Natural killer cell (primary cell): ENCODE measurements around the gene C19orf81. TPM values are rescaled to one million over a fixed set of nuclear protein-coding genes. Genes with fewer than 3 reads are reported as not detected.

Experiments used
- ATAC-seq, 3 donors: fragments of 150-1000 bp in 2 of 3; fragments of 200-7000 bp in 1 of 3; cut with Tn5 transposase; 1 replicate in 1 of 3; 2 replicates in 2 of 3; pipeline ENCODE4 v1.10.0; 2021; ENCODE audit warnings: mild to moderate bottlenecking in 2 of 3, moderate library complexity in 2 of 3
- DNase-seq, 2 donors: peaks; one replicate each; pipeline versions ENCODE4 v3.0.0 to v3.0.0-alpha.2; 2013 to 2021; ENCODE audit warnings: mixed read lengths in 1 of 2
- H3K27ac ChIP-seq: one replicate; pipeline ENCODE4 v1.5.1; 2013; ENCODE audit warnings: mild to moderate bottlenecking, low read length
- H3K27me3 ChIP-seq: one replicate; pipeline ENCODE4 v1.6.1; 2013; ENCODE audit warnings: low read length; ENCODE audit not compliant: control insufficient read depth, insufficient read depth
- H3K36me3 ChIP-seq: one replicate; pipeline ENCODE4 v1.6.1; 2013; ENCODE audit warnings: low read length; ENCODE audit not compliant: control insufficient read depth, insufficient read depth
- H3K4me1 ChIP-seq: one replicate; pipeline ENCODE4 v1.6.1; 2013; ENCODE audit warnings: low read length; ENCODE audit not compliant: control insufficient read depth, insufficient read depth
- H3K4me3 ChIP-seq: one replicate; pipeline ENCODE4 v1.5.1; 2013; ENCODE audit warnings: low read length
- H3K9me3 ChIP-seq: one replicate; pipeline ENCODE4 v1.6.1; 2013; ENCODE audit warnings: low read length; ENCODE audit not compliant: control insufficient read depth, insufficient read depth
- H3K27ac Mint-ChIP-seq, 2 donors: one replicate each; pipeline ENCODE4 v1.8.0; 2022; ENCODE audit warnings: mild to moderate bottlenecking in 2 of 2, mixed read lengths in 2 of 2, moderate library complexity in 1 of 2
- H3K27me3 Mint-ChIP-seq, 2 donors: one replicate each; pipeline ENCODE4 v1.8.0; 2022; ENCODE audit warnings: low read depth in 2 of 2, mixed read lengths in 2 of 2
- H3K36me3 Mint-ChIP-seq: one replicate; pipeline ENCODE4 v1.8.0; 2022; ENCODE audit warnings: mixed read lengths
- H3K4me1 Mint-ChIP-seq, 2 donors: one replicate each; pipeline ENCODE4 v1.8.0; 2022; ENCODE audit warnings: mixed read lengths in 2 of 2
- H3K4me3 Mint-ChIP-seq: one replicate; pipeline ENCODE4 v1.8.0; 2022; ENCODE audit warnings: mild to moderate bottlenecking, moderate library complexity, mixed read lengths
- H3K9me3 Mint-ChIP-seq, 2 donors: one replicate each; pipeline ENCODE4 v1.8.0; 2022; ENCODE audit warnings: mixed read lengths in 2 of 2
- CTCF ChIP-seq: fragments of 200-600 bp; IDR thresholded peaks from one replicate; pipeline ENCODE4 v1.8.0; 2022; ENCODE audit warnings: antibody characterized with exemption
- WGBS: methylation state at CpG from one replicate; pipeline ENCODE4 v1.1.7; 2013; ENCODE audit warnings: missing lambda C conversion rate; ENCODE audit not compliant: insufficient coverage; 5-methylcytosine and 5-hydroxymethylcytosine counted together
- intact Hi-C: fragments of 100-400 bp; cut with micrococcal nuclease; formaldehyde crosslinking; loops from one replicate; pipeline ENCODE4 v1.14.2; 2022
- total RNA-seq, 4 donors: library from RNA; stranded (reverse); fragments of 120-200 nt in 1 of 4; gene quantifications; one replicate each; pipeline versions ENCODE4 v1.2.3 to v1.2.4, GENCODE V29; 2013 to 2022

Gene C19orf81
- total RNA-seq, 3 donors from 2014 or later (not counting 1 experiment from before 2014, with no cell fraction given), result not detected

GRCh38 chr19:50636317-50637085 is 12.7 kb upstream of the C19orf81 start:
- Histone ChIP-seq H3K9me3 (peaks cover 20% of the 10 kb centered on the region), H3K27me3 (peaks cover 10% of the 10 kb centered on the region), H3K36me3 (no peaks in the 10 kb centered on the region), H3K4me3 (no peak overlapping the region), H3K27ac (no peak overlapping the region), H3K4me1 (peaks cover 12% of the 10 kb centered on the region)
- H3K9me3 Mint-ChIP-seq, result peaks cover 0 to 6% of the 10 kb centered on the region in 2 donors
- DNase-seq (no peak), ATAC-seq (no peak)
- TF ChIP-seq CTCF, result no peak
- no peak overlapping the region for H3K4me3 Mint-ChIP-seq
- intact Hi-C loops, result no loop called here
- H3K27ac Mint-ChIP-seq, result no peak overlapping the region
- whole genome bisulfite sequencing, result 42% methylated on average over 4 of the region's 5 CpGs
- H3K36me3 Mint-ChIP-seq, result peaks cover 14% of the 10 kb centered on the region
- H3K4me1 Mint-ChIP-seq, result peaks cover 0 to 12% of the 10 kb centered on the region in 2 donors
- peaks cover 27 to 30% of the 10 kb centered on the region in 2 donors for H3K27me3 Mint-ChIP-seq

- Histone ChIP-seq H3K36me3 (no peaks in the 10 kb centered on the region), H3K4me1 (peaks cover 12% of the 10 kb centered on the region), H3K27me3 (peaks cover 13% of the 10 kb centered on the region), H3K4me3 (no peak overlapping the region), H3K27ac (no peak overlapping the region), H3K9me3 (peaks cover 20% of the 10 kb centered on the region)
- ATAC-seq (no peak), DNase-seq (no peak)
- Mint-ChIP-seq H3K9me3 (peaks cover 0 to 4% of the 10 kb centered on the region in 2 donors), H3K27ac (no peak overlapping the region), H3K4me1 (peaks cover 0 to 12% of the 10 kb centered on the region in 2 donors), H3K36me3 (peaks cover 8% of the 10 kb centered on the region), H3K4me3 (peak overlapping the region; percentile 21), H3K27me3 (peaks cover 26 to 30% of the 10 kb centered on the region in 2 donors)
- intact Hi-C loops, result no loop called here
- TF ChIP-seq CTCF, result no peak
- 44% methylated on average over 10 of the region's 10 CpGs for WGBS
These were observed 10.6 kb upstream of the C19orf81 start for GRCh38 chr19:50638600-50638999.

- no peak within 1 kb of the TSS for H3K27ac Mint-ChIP-seq
- no peak for TF ChIP-seq CTCF
- peaks cover 0 to 12% of the 10 kb centered on the region in 2 donors for H3K4me1 Mint-ChIP-seq
- ATAC-seq, result peak; percentile 50 to 85 (median 52)
- no peaks in the 10 kb centered on the region for H3K36me3 Mint-ChIP-seq
- Histone ChIP-seq H3K9me3 (peaks cover 12% of the 10 kb centered on the region), H3K27ac (no peak within 1 kb of the TSS), H3K27me3 (peaks cover 13% of the 10 kb centered on the region), H3K4me1 (peaks cover 12% of the 10 kb centered on the region), H3K4me3 (no peak within 1 kb of the TSS), H3K36me3 (no peaks in the 10 kb centered on the region)
- H3K9me3 Mint-ChIP-seq, result peaks cover 0 to 4% of the 10 kb centered on the region in 2 donors
- intact Hi-C loops, result no loop called here
- peaks cover 26 to 30% of the 10 kb centered on the region in 2 donors for H3K27me3 Mint-ChIP-seq
- DNase-seq, result peak in 1 of 2 donors; percentile 62
- WGBS, result 5% methylated on average over 76 of the region's 76 CpGs
- peak within 1 kb of the TSS; percentile 76 for H3K4me3 Mint-ChIP-seq
These were observed 9.8 kb upstream of the C19orf81 start, which contains the start of gene SYT3 for GRCh38 chr19:50639121-50640112. Gene SYT3 (minus strand): TSS chr19:50639881. CDS start chr19:50637411, 2,470 bp downstream.
